Measurements from ENCODE around the gene MIGA2. TPM values are rescaled to one million over a fixed set of nuclear protein-coding genes. Genes with fewer than 3 reads are reported as not detected.

Gene MIGA2
- polyA plus RNA-seq, 1 experiment = 23.7 TPM

- DNase-seq (ENCODE audit: low read depth) = no peak
- POLR2A ChIA-PET = no interaction called here
- TF ChIP-seq CTCF (IDR thresholded peaks at IDR 0.05; ENCODE audit: insufficient read depth, low read depth, low read length) = no peak
- CTCF ChIA-PET = interaction anchor here (1.2 kb wide), 1 partner anchor 19 kb away, joined by 3 read pairs; the partner anchor contains the start of gene DOLPP1
- Histone ChIP-seq H3K36me3 (ENCODE audit: control insufficient read depth, insufficient read depth, low read length) (peaks cover 16% of the 10 kb centered on the region), H3K27me3 (ENCODE audit: control insufficient read depth, insufficient read depth, low read length) (no peaks in the 10 kb centered on the region), H3K4me3 (ENCODE audit: low read depth, low read length) (no peak overlapping the region)
Measured at GRCh38 chr9:129100383-129101169, 64.2 kb downstream of the MIGA2 start.

GRCh38 chr9:129101279-129101678 is 64.9 kb downstream of the MIGA2 start:
- ChIA-PET CTCF (interaction anchor here (1.2 kb wide), 1 partner anchor 20 kb away, joined by 3 read pairs; the partner anchor contains the start of gene DOLPP1), POLR2A (no interaction called here)
- TF ChIP-seq CTCF (IDR thresholded peaks at IDR 0.05; ENCODE audit: insufficient read depth, low read depth, low read length) = no peak
- no peaks in the 10 kb centered on the region for H3K27me3 ChIP-seq (ENCODE audit: control insufficient read depth, insufficient read depth, low read length)
- no peak overlapping the region for H3K4me3 ChIP-seq (ENCODE audit: low read depth, low read length)
- peaks cover 14% of the 10 kb centered on the region for H3K36me3 ChIP-seq (ENCODE audit: control insufficient read depth, insufficient read depth, low read length)
- no peak for DNase-seq (ENCODE audit: low read depth)

- no peak for TF ChIP-seq CTCF (IDR thresholded peaks at IDR 0.05; ENCODE audit: insufficient read depth, low read depth, low read length)
- POLR2A ChIA-PET = no interaction called here
- Histone ChIP-seq H3K4me3 (ENCODE audit: low read depth, low read length) (no peak overlapping the region), H3K36me3 (ENCODE audit: control insufficient read depth, insufficient read depth, low read length) (peaks cover 16% of the 10 kb centered on the region), H3K27me3 (ENCODE audit: control insufficient read depth, insufficient read depth, low read length) (no peaks in the 10 kb centered on the region)
- DNase-seq (ENCODE audit: low read depth) = no peak
- CTCF ChIA-PET = interaction anchor here (1.2 kb wide), 1 partner anchor 21 kb away, joined by 3 read pairs; the partner anchor contains the start of gene DOLPP1
Measured at GRCh38 chr9:129102095-129102525, 65.7 kb downstream of the MIGA2 start.

- Histone ChIP-seq H3K4me3 (ENCODE audit: low read depth, low read length) (no peak overlapping the region), H3K36me3 (ENCODE audit: control insufficient read depth, insufficient read depth, low read length) (peaks cover 18% of the 10 kb centered on the region), H3K27me3 (ENCODE audit: control insufficient read depth, insufficient read depth, low read length) (no peaks in the 10 kb centered on the region)
- no peak for DNase-seq (ENCODE audit: low read depth)
- TF ChIP-seq CTCF (IDR thresholded peaks at IDR 0.05; ENCODE audit: insufficient read depth, low read depth, low read length) = peak; percentile 71
- POLR2A ChIA-PET = no interaction called here
- CTCF ChIA-PET = interaction anchor here (0.6 to 1.1 kb wide), 4 partner anchors 9 to 67 kb away, joined by 3 to 5 read pairs (median 4); partner anchors contain the start of genes DOLPP1 and PTPA
Measured at GRCh38 chr9:129102791-129103594, 66.6 kb downstream of the MIGA2 start.

- CTCF ChIA-PET = interaction anchor here (0.8 to 1.1 kb wide), 3 partner anchors 8 to 23 kb away, joined by 3 to 5 read pairs (median 5); partner anchors contain the start of genes DOLPP1 and PTPA
- TF ChIP-seq CTCF (IDR thresholded peaks at IDR 0.05; ENCODE audit: insufficient read depth, low read depth, low read length) = no peak
- no peaks in the 10 kb centered on the region for H3K27me3 ChIP-seq (ENCODE audit: control insufficient read depth, insufficient read depth, low read length)
- POLR2A ChIA-PET = no interaction called here
- no peak for DNase-seq (ENCODE audit: low read depth)
- H3K4me3 ChIP-seq (ENCODE audit: low read depth, low read length) = no peak overlapping the region
- peaks cover 18% of the 10 kb centered on the region for H3K36me3 ChIP-seq (ENCODE audit: control insufficient read depth, insufficient read depth, low read length)
Measured at GRCh38 chr9:129103595-129103965, 67.2 kb downstream of the MIGA2 start.
